Smooth muscle cell of the brain vasculature (primary cell): ENCODE measurements around the gene ZNF324.
"Not testable (repeated sequence)": the region's sequence is repeated elsewhere in the genome, so short reads cannot be mapped to it uniquely, and the experiment has no call there.

Experiments
- DNase-seq: peaks from one replicate; pipeline ENCODE4 v3.0.0-alpha.2; 2012; ENCODE audit warnings: low read depth, low spot score

The ZNF324 gene

GRCh38 chr19:58500242-58500641 is 33.4 kb downstream of the ZNF324 start:
- DNase-seq, result no peak

GRCh38 chr19:58507602-58508223 is 40.8 kb downstream of the ZNF324 start:
- not testable (repeated sequence) for DNase-seq

GRCh38 chr19:58509731-58510083 is 42.8 kb downstream of the ZNF324 start:
- no peak for DNase-seq

GRCh38 chr19:58510084-58510862 is 43.4 kb downstream of the ZNF324 start:
- DNase-seq, result no peak

- DNase-seq, result no peak
Observed at GRCh38 chr19:58511353-58512208, 44.7 kb downstream of the ZNF324 start, which contains the start of gene SLC27A5. TSS of gene SLC27A5 (minus strand) at chr19:58511992. CDS start at chr19:58511955, 37 bp downstream.

- no peak for DNase-seq
Observed at GRCh38 chr19:58513213-58513693, 46.4 kb downstream of the ZNF324 start.

- peak; percentile 69 for DNase-seq
Observed at GRCh38 chr19:58513694-58514563, 47.0 kb downstream of the ZNF324 start.

- DNase-seq, result no peak
Observed at GRCh38 chr19:58514564-58515022, 47.7 kb downstream of the ZNF324 start.

GRCh38 chr19:58515259-58515658 is 48.4 kb downstream of the ZNF324 start:
- no peak for DNase-seq

GRCh38 chr19:58516246-58516836 is 49.5 kb downstream of the ZNF324 start:
- DNase-seq, result no peak

- DNase-seq, result no peak
Observed at GRCh38 chr19:58516964-58517833, 50.3 kb downstream of the ZNF324 start.

GRCh38 chr19:58518256-58519086 is 51.6 kb downstream of the ZNF324 start:
- DNase-seq, result no peak

GRCh38 chr19:58519087-58519354 is 52.1 kb downstream of the ZNF324 start:
- DNase-seq, result peak; percentile 35

GRCh38 chr19:58519355-58520256 is 52.7 kb downstream of the ZNF324 start, which contains the start of gene ZBTB45:
TSS of gene ZBTB45 (minus strand) at chr19:58519810. CDS start at chr19:58517673, 2,137 bp downstream.
- peak; percentile 86 for DNase-seq

GRCh38 chr19:58520257-58520599 is 53.3 kb downstream of the ZNF324 start:
- no peak for DNase-seq

- no peak for DNase-seq
Observed at GRCh38 chr19:58521651-58522050, 54.8 kb downstream of the ZNF324 start.

GRCh38 chr19:58522709-58523108 is 55.8 kb downstream of the ZNF324 start:
- DNase-seq, result no peak
